ENCODE data around the gene TNFSF12.
"Not testable (repeated sequence)": the region's sequence is repeated elsewhere in the genome, so short reads cannot be mapped to it uniquely, and the experiment has no call there.

The TNFSF12 gene

DNA sequence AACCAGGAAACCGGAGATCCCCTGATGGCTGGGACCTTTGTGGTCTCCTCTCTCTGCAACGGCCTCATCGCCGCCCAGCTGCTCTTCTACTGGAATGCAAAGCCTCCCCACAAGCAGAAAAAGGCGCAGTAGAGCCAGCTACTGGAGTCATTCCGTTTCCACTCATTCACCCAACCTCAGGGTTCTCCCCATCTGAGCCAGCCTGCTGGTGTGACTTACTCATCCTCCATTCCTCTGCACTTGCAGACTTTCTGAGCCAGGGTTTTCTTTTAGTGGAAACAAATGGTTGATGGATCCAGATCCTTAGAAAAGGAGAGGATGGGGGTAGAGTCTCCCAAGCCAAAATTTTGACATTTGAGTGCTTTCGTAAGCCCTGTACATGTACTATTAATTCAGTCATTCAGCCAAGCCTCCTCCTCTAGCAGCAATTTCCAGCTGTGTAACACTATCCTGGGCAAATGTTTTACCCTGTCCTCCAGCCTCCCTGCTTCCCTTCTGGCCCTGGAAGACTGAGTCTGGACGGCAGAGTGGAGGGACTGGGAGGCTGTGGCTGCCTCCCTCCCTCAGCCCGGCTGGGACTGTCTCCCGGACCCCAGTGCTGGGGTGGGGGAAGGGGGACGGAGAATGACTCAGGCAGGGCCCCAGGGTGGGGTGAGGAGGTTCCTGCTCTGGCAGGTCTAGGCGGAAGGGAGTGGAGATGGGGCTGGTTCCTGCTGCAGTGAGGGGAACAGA is 38.7 kb downstream of the TNFSF12 start:
- DNase-seq (ENCODE audit: low read depth in 2 of 2), result no peak

DNA sequence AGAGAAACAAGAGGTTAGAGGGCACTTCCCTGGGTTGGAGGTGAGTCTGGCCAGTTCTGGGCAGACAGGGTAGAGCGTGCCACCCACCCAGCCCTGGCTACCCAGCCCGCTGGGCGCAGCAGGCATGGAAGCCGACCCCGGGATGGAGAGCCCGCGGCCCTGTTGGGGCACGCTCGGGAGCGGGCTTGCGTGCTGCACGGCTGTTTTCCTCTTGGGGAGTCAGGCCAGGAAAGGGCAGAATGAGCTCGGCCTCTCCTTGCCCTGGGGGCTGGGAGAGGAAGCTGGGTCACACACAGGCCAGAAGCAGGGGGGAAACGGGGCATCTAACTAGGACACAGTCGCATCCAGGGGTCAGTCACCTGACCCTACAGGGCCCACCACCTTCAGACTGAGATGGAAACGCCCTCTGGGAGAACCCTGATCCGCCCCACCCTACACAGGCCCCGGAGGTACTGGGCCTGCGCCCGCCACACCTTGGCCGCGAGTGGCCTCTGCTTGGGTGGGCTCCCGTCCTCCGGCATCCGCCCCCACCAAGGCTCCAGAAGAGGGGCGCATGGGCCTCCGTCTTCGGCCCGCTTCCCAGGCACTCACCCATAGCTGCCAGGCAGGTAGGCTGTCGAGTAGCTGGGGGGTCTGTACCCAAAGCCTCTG is 39.8 kb downstream of the TNFSF12 start:
- DNase-seq (ENCODE audit: low read depth in 2 of 2), result no peak

DNA sequence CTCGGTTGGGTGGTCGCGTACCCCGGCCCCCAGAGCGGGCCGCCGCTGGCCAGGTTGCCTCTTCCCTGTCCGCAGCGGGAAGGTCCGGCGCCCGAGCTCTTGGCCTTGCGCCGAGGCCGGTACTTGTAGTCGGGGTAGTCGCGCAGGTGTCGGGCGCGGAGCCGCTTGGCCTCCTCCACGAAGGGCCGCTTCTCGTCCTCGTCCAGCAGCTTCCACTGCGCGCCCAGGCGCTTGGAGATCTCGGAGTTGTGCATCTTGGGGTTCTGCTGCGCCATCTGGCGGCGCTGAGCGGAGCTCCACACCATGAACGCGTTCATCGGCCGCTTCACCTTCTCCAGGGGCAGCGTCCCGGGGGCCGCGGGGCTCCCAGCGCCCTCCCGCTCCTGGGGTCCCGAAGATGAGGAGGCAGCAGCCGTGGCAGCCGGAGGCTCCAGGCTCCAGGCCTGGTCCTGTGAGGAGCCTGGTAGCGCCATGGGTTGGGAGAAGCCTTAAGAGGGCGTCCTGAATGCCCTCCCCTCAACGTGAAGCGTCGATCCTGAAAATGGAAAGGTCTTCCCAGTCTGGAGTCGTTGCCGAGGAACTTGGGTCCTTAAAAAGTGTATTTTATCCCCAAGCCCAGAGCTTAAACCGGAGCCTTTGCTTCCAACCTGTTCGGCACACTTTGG is 40.5 kb downstream of the TNFSF12 start:
- peak; percentile 46 to 49 for DNase-seq (ENCODE audit: low read depth in 2 of 2)

DNA sequence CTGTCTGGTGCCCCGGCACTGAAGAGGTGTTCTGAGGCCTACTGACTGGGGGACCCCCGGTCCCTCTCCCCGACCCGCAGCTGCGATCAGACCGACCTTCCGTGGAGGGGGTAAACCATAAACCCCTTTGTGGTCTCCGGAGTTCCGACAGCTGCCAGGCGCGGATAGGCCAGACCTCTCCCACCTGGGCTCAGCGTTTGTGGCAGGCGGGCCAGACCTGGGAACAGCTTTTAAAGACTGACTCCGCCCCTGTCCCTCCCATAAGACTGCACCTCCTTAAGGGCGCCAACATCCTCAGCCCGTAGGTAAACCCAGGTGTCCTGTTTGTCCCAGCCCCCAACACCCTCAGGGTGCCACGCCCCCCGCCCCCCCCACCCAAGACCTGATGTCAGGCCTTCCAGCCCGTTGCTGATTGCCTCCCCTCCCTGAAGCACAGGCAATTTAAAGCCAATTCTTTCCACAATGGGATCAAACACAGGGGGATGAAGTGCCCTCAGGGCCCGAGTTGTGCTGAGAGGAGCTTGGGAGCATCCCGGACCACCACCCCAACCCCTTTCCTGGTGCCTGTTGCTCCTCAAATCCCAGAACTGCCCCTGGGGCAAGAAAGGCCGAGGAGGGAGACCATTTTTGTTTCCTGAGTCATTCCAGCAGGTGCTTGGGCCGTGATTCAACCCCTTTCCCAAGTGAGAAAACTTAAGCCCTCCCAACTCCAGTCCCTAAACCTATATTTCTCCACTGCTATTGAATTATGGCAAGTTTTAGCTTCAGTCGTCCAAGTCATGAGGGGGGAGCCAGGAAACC is 41.2 kb downstream of the TNFSF12 start, which contains the start of gene SOX15:
SOX15 (minus strand) TSS at position 204 of the 801 bp plus-strand sequence. CDS start 418 bp downstream, outside the sequence.
- no peak for DNase-seq (ENCODE audit: low read depth in 2 of 2)

DNA sequence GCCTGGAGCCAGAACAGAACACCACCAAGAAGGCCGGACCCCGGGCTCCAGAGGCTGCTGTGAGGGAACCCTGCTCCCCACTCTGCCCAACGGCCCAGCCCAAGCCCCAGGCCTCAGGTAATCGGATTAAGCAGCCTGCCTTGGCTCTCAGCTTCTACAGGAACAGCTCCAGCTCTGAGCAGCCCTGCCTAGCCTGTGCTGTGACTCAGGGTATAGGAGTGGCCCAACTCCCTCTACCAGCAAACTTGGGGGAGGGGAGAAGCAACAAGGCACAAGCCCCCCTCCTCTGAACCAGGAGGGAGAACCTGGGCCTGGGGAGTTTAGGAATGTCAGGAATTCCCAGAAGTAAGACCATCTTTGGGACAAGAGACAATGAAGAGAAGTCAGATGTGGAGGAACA is 41.9 kb downstream of the TNFSF12 start:
- no peak for DNase-seq (ENCODE audit: low read depth in 2 of 2)

DNA sequence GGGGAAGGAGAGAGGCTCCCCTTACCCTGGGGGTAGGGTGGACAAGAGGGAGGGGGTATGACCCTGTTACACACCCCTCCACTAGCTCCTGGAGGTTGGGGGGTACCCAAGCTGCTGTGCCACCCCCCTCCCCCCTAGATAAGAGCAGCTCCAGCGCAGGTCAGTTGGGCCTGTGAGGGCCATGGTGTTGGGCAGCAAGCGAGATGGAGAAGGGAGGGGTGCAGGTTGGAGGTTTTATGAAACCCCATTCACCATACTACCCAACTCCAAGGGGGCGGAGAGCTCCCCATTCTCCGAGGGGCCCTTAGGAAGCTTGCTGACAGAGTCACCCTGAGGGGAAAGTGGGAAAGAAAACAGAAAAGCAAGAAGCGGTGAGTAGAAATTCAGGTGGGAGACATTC is 42.7 kb downstream of the TNFSF12 start:
- no peak for DNase-seq (ENCODE audit: low read depth in 2 of 2)

DNA sequence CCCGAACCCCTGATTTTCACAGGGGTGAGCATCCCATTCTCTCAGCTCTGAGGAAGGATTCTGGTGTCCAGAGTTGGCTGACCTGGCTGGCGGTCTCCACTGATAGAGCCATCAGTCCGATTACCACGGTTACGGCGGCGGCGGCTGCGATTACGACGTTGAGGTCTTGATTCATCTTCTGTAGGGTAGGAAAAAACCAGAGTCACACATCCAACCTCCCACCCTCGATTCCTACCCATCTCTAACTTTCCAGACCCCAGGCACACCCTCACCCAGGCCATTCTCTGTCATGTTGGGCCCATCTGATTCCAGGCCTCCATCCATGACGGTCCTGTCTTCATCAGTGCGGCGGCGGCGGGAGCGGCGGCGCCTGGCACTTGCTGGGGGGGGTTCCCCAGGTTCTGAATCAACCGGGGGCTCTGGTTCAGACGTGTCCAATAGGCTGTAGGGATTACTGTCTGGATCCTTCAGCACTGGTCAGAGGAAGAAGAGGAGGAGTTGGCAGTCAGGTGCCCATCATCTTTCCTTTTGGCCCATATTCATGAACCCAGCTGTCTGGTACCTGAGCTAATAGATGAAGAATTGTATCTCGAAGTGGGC is 43.7 kb downstream of the TNFSF12 start:
- no peak for DNase-seq (ENCODE audit: low read depth in 2 of 2)

DNA sequence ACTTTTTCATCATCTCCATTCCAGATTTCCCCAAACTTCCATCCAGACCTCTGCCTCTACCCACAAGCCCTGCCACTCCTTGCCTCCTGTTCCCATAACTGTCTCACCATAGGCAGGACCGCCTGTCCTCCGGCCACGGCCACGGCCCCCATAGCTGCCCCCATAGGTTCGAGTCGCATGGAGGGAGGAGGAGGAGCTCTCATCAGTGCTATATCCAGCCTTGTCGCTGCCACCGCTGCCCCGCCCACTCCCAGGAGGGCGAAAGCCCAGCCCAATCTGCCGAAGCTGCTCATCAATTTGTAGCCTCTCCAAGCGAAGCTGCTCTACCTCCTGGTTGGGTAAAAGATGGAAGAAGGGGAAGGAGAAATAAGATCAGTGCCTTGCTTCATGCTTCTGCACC is 44.4 kb downstream of the TNFSF12 start:
- DNase-seq (ENCODE audit: low read depth in 2 of 2), result no peak

DNA sequence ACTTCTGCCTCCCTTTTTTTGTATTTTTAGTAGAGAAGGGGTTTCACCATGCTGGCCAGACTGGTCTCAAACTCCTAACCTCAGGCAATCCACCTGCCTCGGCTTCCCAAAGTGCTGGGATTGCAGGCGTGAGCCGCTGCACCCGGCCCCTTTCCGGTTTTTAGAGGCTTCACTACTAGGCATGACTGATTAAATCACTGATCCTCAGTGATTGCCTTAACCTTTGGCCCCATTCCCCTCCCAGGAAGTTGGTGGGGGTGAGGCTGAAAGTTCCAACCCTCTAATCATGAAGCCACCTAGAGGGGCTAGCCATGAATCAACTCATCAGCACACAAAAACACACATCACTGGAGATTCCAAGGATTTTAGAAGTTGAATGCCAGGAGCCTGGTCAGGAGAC is 48.7 kb downstream of the TNFSF12 start:
- not testable (repeated sequence) for DNase-seq (ENCODE audit: low read depth in 2 of 2)

DNA sequence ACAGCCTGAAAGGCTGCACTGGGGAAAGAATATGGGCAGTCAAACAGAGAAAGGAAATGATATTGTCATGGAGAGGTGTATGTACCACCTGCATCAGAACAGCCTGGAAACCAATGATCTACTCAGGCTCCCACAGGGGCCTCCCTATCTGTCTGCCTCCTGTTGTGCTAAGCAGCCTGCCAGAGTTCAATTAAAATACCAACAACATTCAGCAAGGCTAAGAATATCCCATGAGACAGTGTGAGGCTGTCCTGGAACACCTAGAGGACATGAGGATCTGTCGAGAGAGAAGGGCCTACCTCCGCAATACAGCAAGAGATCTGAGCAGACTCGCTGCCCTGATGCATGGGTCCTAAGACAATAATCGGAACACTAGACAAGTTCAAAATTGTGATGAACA is 57.4 kb downstream of the TNFSF12 start:
- DNase-seq (ENCODE audit: low read depth in 2 of 2), result no peak
